Left cardiac atrium (tissue), 4 donors: ENCODE measurements around the gene SLC4A8. TPM values are rescaled to one million over a fixed set of nuclear protein-coding genes. Genes with fewer than 3 reads are reported as not detected.
A peak's percentile ranks its signal among the peaks of the same experiment; 100 is the strongest.
"Not testable (repeated sequence)": the region's sequence is repeated elsewhere in the genome, so short reads cannot be mapped to it uniquely, and the experiment has no call there.

ENCODE experiments used
- ATAC-seq, 2 donors: fragments of 200-7000 bp; cut with Tn5 transposase; one replicate each; pipeline ENCODE4 v1.9.1; 2020; ENCODE audit warnings: mild to moderate bottlenecking in 2 of 2, moderate library complexity in 2 of 2
- DNase-seq: peaks from one replicate; pipeline ENCODE4 v3.0.0-alpha.2; 2020
- intact Hi-C, 2 donors: fragments of 100-400 bp; cut with DNase I; formaldehyde crosslinking; loops; one replicate each; pipeline versions ENCODE4 v1.14.1 to v1.15.1; 2022 to 2023
- total RNA-seq, 2 donors: library from RNA; stranded (reverse); fragmentation: NEBNext Ultra II Directional; extraction: Animal tissue kit (Norgen Biotek cat#: 25700); gene quantifications; one replicate each; pipeline ENCODE4 v1.2.1, GENCODE V29; 2021
- donor health status: DM: no; HTN: yes; CAD: no.
- donor health status: DM: no; HTN: yes; CAD: no; lungs with severe emphysema.
- donor health status: DM: yes; HTN: yes; CAD: no.
- donor health status: Dilated cardiomyopathy.

SLC4A8 gene
- total RNA-seq, 2 donors from 2014 or later: 0.29 to 0.71 TPM

DNA sequence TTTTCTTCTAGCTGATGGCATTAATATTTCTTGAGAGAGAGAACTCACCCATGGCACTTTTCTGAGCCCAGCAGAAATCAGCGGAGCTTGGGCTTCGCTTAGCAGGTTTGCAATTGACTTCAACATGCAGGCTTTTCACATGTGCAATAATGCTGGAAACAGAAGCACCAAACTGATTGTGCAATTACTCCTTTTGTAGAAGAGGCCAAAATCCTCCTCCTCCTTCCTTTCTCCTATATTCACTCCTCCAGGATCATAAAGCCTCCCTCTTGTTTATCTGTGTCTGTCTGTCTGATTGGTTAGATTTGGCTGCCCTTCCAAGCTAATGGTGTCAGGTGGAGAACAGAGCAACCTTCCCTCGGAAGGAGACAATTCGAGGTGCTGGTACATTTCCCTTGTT, 90.4 kb downstream of the SLC4A8 start:
- DNase-seq, intact Hi-C loops: not testable (repeated sequence)
- peak; percentile 41 to 70 for ATAC-seq

DNA sequence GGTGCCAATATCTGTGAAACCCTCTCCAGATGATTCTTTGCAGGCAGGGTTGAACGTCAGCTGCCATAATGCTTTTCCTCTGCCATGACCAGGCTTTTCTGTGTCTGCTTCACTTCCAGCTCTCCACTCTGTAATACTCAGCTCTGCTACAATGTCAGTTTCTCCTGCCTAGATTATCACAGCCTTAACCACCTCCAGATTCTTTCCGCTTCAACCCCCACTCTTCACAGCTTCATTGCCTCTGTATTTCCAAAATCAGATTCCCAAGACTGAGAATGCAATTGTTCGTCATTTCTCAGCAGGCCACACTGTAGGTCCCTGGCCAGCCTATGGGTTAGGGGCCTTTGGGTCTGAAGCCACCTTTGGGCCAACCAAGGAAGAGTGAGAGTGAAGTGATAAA, 92.7 kb downstream of the SLC4A8 start:
- no peak for DNase-seq
- intact Hi-C loops: no loop called here
- no peak for ATAC-seq

- no peak for ATAC-seq
Observed at GRCh38 chr12:51517800-51518199, 93.2 kb downstream of the SLC4A8 start.

GRCh38 chr12:51519755-51520154, 95.1 kb downstream of the SLC4A8 start:
- no peak for ATAC-seq
- DNase-seq: no peak
- intact Hi-C loops: no loop called here

More at GRCh38 chr12:51517800-51518199, 93.2 kb downstream of the SLC4A8 start:
- no peak for DNase-seq
- intact Hi-C loops: no loop called here

GRCh38 chr12:51520576-51521325, 96.1 kb downstream of the SLC4A8 start:
- DNase-seq (no peak), ATAC-seq (no peak)
- intact Hi-C loops: no loop called here

DNA sequence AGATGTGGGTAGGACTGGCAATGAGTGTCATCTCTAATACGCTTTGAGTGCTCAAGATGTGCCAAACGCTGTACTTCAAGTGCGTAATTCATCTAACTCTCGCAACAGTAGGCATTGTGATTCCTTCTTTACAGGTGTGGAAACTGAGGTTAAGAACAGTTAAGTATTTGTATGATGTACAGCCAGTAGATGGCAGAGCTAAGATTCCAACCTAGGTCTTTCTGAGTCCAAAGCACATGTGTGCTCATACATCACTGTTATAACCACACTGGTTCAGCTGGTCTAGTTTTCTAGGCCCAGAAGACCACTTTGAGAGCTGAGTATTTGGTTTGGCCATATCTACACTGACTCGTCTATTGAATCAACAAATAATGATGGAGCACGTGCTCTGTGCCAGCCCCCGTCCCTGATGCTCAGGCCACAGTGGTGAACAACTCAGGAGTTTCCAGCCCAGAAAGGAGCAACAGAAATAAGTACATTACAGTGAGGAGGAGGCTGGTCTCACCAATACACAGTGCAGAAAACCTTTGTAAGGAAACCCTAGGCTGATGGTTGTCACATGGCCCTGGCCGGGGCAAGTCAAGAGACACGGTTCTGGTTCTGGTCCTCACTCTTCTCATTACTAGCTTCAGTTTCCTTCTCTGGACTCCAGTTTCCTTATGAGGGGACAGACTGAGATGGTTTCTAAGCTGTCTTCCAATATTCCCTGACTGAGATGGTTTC, 97.1 kb downstream of the SLC4A8 start:
- ATAC-seq: no peak
- intact Hi-C loops: no loop called here

GRCh38 chr12:51522696-51523095, 98.1 kb downstream of the SLC4A8 start:
- intact Hi-C loops: no loop called here
- DNase-seq (no peak), ATAC-seq (no peak)

More for the DNA sequence above, 97.1 kb downstream of the SLC4A8 start:
- no peak for DNase-seq

DNA sequence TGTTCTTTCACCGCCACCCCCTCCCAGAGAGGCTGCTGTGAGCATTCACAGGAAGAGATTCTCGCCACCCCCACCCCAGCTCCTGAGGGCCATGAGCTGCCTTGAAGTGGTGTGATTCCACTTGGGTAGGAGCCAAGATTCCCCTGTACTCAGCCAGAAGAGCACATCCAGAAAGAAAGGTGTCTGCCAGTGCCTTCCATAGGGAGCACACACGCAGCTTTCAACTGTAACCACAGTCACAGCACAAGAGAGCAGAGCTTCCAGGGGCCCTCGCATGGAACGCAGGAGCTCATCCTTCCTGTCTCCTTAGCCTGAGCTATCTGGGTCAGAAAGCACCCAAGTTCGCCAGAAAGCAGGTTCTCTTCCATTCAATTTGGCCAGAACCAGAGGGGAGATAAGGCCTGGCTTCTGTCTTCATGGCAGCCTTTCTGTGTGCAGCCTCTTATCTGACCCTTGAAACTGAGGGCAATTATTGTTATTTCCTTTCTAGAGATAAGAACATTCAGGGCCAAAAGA, 99.8 kb downstream of the SLC4A8 start:
- no peak for DNase-seq
- intact Hi-C loops: no loop called here
- ATAC-seq: no peak

GRCh38 chr12:51525518-51525917, 100.9 kb downstream of the SLC4A8 start:
- no peak for ATAC-seq

GRCh38 chr12:51527966-51528365, 103.3 kb downstream of the SLC4A8 start:
- ATAC-seq (no peak), DNase-seq (no peak)
- intact Hi-C loops: no loop called here

More at GRCh38 chr12:51525518-51525917, 100.9 kb downstream of the SLC4A8 start:
- intact Hi-C loops: no loop called here
- DNase-seq: no peak

DNA sequence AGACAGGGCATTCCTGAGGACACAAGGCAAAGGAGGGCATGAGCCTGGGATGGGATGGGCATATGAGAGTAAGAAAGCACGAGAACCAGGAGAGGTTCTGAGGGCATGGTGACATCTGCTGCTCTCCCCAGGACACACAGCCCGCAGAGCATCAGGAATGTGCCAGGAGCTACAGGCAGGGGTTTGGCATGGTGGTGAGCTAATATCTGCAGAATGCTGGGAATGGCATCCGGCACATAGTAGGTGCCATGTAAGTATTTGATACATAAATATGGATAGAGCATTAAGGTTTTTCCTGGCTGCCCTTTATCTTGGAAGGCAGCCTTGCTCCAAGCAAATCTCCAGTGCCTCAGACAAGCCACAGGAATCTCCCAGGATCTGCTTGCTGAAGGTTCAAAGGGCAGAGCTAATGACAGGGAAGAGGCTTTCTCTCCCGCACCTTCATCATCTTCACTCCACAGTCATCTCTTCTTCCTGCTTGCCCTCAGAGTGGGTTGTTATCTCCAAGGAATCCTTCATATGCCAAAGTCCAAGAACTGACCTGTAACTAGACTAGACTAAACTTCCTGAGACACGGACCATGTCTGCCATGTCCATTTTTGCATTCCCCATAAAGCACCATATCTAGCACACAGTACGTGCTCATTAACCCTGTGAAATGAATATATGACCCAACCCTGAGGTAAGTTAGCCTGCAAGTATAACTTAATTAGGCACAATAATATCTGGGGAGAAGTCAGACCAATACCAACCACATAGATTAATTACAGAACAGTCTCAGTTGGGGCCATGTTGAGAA, 104.4 kb downstream of the SLC4A8 start:
- no peak for ATAC-seq
- intact Hi-C loops: no loop called here
- DNase-seq: no peak

GRCh38 chr12:51529651-51529970, 105.0 kb downstream of the SLC4A8 start:
- ATAC-seq (no peak), DNase-seq (no peak)
- intact Hi-C loops: no loop called here

- intact Hi-C loops: loop anchor here (5.0 to 10.0 kb wide), 2 partner anchors 108 to 275 kb away; partner anchors contain the start of gene SLC4A8 (in 1 of the 2)
- no peak for DNase-seq
- ATAC-seq: no peak
Observed at GRCh38 chr12:51530208-51530607, 105.6 kb downstream of the SLC4A8 start.

DNA sequence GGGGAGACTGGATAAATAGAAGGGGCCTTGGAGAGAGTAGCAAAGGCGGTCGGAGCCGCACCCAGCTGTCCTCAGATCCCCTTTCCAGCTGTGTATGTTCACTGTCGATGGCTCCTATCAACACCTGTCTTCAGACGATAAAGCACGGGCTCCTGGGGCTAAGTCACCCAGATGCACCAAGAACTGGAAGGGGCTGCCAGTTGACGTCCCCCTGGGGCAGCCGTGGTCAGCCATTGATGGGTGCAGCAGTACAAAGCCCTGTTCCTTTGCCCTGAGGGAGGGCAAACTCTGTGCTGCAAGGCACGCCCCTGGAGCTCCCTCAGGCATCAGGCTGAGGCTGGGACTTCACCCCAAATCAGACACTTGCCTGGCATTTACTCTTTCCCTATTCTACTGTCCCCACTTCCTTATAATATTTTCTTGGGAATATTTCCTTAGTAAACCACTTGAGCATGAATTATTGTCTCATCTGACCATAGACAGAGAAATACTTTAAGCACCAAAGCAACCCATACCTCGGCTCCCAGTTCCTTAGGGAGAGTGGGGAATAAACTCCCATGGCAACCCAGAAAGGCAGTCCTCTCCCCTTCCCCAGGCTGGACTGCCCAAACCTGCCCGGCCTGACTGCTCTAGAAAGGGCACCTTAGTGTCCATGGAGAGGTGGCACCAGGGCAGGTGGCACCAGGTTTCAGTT, 106.8 kb downstream of the SLC4A8 start:
- DNase-seq (no peak), ATAC-seq (peak in 1 of 2 donors; percentile 12)
- intact Hi-C loops: loop anchor here (5.0 to 10.0 kb wide), 2 partner anchors 109 to 273 kb away; partner anchors contain the start of gene SLC4A8 (in 1 of the 2)

GRCh38 chr12:51531978-51532497, 107.4 kb downstream of the SLC4A8 start:
- intact Hi-C loops: loop anchor here (2.0 to 10.0 kb wide), 3 partner anchors 110 to 273 kb away; partner anchors contain the start of gene SLC4A8 (in 1 of the 2)
- ATAC-seq (peak; percentile 78 to 91), DNase-seq (peak; percentile 71)

- no peak for DNase-seq
- ATAC-seq: no peak
- intact Hi-C loops: loop anchor here (2.0 to 10.0 kb wide), 3 partner anchors 111 to 271 kb away; partner anchors contain the start of gene SLC4A8 (in 1 of the 2)
Observed at GRCh38 chr12:51533799-51534198, 109.2 kb downstream of the SLC4A8 start.

DNA sequence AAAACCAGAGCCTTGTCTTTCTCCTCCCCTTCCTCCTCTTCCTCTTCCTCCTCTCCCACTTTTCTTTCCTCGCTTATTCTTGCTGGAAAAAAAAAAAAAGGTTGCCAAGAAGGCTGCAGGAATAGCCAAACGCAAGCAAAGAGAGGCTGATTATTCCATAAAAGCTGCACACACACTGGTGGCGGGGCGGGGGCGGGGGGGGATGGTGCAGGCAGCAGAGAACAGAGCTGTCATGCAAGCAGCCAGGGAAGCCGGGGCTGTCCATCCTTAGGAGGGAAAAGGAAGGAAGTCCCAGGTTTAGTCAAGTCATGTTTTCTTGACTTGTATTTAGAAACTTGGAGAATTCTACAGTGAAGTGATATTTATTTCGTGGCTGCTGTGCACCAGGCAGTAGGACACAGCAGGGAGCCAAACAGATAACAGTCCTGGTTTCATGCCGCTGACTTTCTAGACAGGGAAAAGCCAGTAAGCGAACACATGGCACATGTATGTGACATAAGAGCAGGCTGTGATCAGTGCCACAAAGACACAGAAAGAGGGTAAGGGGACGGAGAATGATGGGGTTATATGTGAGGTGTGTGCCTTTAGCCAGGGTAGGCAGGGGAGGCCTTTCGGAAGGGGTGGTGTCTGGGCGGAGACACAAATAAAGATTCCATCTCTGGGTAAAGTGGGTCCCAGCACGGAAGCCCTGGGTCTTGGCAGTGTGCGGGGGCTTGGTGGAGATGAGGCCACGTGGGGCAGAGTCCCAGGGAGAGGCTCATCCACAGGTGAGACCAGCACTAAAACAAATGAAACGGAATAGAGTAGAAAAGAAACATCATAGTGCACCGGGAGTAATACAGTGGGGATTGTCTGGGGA, 109.8 kb downstream of the SLC4A8 start:
- intact Hi-C loops: loop anchor here (5.0 to 10.0 kb wide), 2 partner anchors 112 to 270 kb away; partner anchors contain the start of gene SLC4A8 (in 1 of the 2)
- DNase-seq: no peak
- no peak for ATAC-seq
